Measurements from ENCODE around the gene NLK.

- TF ChIP-seq LARP7 (IDR thresholded peaks at IDR 0.05) (no peak), CREB1 (IDR thresholded peaks at IDR 0.05; ENCODE audit: low read depth) (no peak), CTCF (IDR thresholded peaks at IDR 0.05 in 2 of 3, conservative IDR thresholded peaks at IDR 0.05 in 1 of 3; ENCODE audit: control insufficient read depth in 2 of 3, extremely low read depth in 1 of 3, insufficient read depth in 1 of 3, low read depth in 3 of 3, low read length in 3 of 3) (no peak)
Measured at GRCh38 chr17:28199728-28200127, 157.3 kb downstream of the NLK start.

Data from GM12878 (cell line).